OCI-LY1 (cell line): ENCODE results near the gene TAMALIN.

Experiments used
- H2AFZ ChIP-seq: fragments of 200-600 bp; sonication (generic), shearing (Covaris generic); 2 replicates; pipeline ENCODE4 v1.6.0; 2014; ENCODE audit warnings: antibody characterized with exemption, mild to moderate bottlenecking, low read length
- H3F3A ChIP-seq: fragments of 200-600 bp; sonication (generic), shearing (Covaris generic); 2 replicates; pipeline ENCODE4 v1.6.0; 2014; ENCODE audit warnings: mild to moderate bottlenecking, antibody characterized with exemption, low read length, moderate library complexity; ENCODE audit not compliant: insufficient read depth
- H3K27ac ChIP-seq: fragments of 200-600 bp; sonication (generic); 2 replicates; pipeline ENCODE4 v1.5.1; 2014; ENCODE audit warnings: low read length, mixed run types, mild to moderate bottlenecking, low read depth; ENCODE audit not compliant: poor library complexity, severe bottlenecking
- H3K27me3 ChIP-seq: fragments of 200-600 bp; sonication (generic); 2 replicates; pipeline ENCODE4 v1.6.0; 2014; ENCODE audit warnings: antibody characterized with exemption, mild to moderate bottlenecking, low read length, moderate library complexity; ENCODE audit not compliant: insufficient read depth
- H3K36me3 ChIP-seq: fragments of 200-600 bp; sonication (generic); 2 replicates; pipeline ENCODE4 v1.6.1; 2014; ENCODE audit warnings: mild to moderate bottlenecking, antibody characterized with exemption, low read length, moderate library complexity, mixed read lengths; ENCODE audit not compliant: insufficient read depth
- H3K4me1 ChIP-seq: fragments of 200-600 bp; sonication (generic); 2 replicates; pipeline ENCODE4 v1.5.1; 2014; ENCODE audit warnings: mild to moderate bottlenecking, low read length, moderate library complexity; ENCODE audit not compliant: insufficient read depth, severe bottlenecking
- H3K4me2 ChIP-seq: fragments of 200-600 bp; sonication (generic), shearing (Covaris generic); 2 replicates; pipeline ENCODE4 v1.6.1; 2014; ENCODE audit warnings: low read length
- H3K4me3 ChIP-seq: fragments of 200-600 bp; sonication (generic); 2 replicates; pipeline ENCODE4 v1.5.1; 2014; ENCODE audit warnings: low read length, low read depth, mild to moderate bottlenecking, mixed read lengths; ENCODE audit not compliant: poor library complexity, severe bottlenecking
- H3K79me2 ChIP-seq: fragments of 200-600 bp; shearing (Covaris generic); 2 replicates; pipeline ENCODE4 v1.6.1; 2016; ENCODE audit warnings: mixed run types, low read length, mixed read lengths; ENCODE audit not compliant: insufficient read depth
- H3K9ac ChIP-seq: fragments of 200-600 bp; sonication (generic), shearing (Covaris generic); 2 replicates; pipeline ENCODE4 v1.6.1; 2014; ENCODE audit warnings: mild to moderate bottlenecking, low read length, mixed read lengths
- H3K9me2 ChIP-seq: fragments of 200-600 bp; sonication (generic), shearing (Covaris generic); 2 replicates; pipeline ENCODE4 v1.6.1; 2014; ENCODE audit warnings: low read depth, mild to moderate bottlenecking, low read length, mixed read lengths
- H3K9me3 ChIP-seq: fragments of 200-600 bp; shearing (Covaris generic); 2 replicates; pipeline ENCODE4 v1.6.1; 2014; ENCODE audit warnings: low read length, mixed read lengths
- H4K20me1 ChIP-seq: fragments of 200-600 bp; sonication (generic), shearing (Covaris generic); 2 replicates; pipeline ENCODE4 v1.6.0; 2016; ENCODE audit warnings: mild to moderate bottlenecking, low read length; ENCODE audit not compliant: insufficient read depth
- CTCF ChIP-seq: fragments of 200-600 bp; sonication (generic), shearing (Covaris generic); IDR thresholded peaks from 2 replicates; pipeline ENCODE4 v1.5.1; 2017; ENCODE audit warnings: mild to moderate bottlenecking, antibody characterized with exemption, low read length, moderate library complexity, mixed read lengths
- EZH2 ChIP-seq: fragments of 200-600 bp; sonication (generic), shearing (Covaris generic); IDR thresholded peaks from 2 replicates; pipeline ENCODE4 v1.8.0; 2017; ENCODE audit warnings: borderline replicate concordance, mixed run types, mild to moderate bottlenecking, antibody characterized with exemption, low read length, moderate library complexity, mixed read lengths

The TAMALIN gene

GRCh38 chr12:51980809-51981127 is 26.0 kb upstream of the TAMALIN start:
- Histone ChIP-seq H3K27me3 (no peaks in the 10 kb centered on the region), H3K9me3 (no peaks in the 10 kb centered on the region), H3K9me2 (no peaks in the 10 kb centered on the region), H4K20me1 (no peaks in the 10 kb centered on the region), H3K4me2 (no peak overlapping the region), H3K4me3 (no peak overlapping the region), H3K27ac (no peak overlapping the region), H2AFZ (no peak overlapping the region), H3K36me3 (peaks cover 12% of the 10 kb centered on the region; the same call in 1 of the 2 replicates), H3K79me2 (no peaks in the 10 kb centered on the region), H3K4me1 (peaks cover 4% of the 10 kb centered on the region), H3F3A (no peaks in the 10 kb centered on the region), H3K9ac (no peak overlapping the region)
- TF ChIP-seq CTCF, result no peak
- no peak for TF ChIP-seq EZH2

GRCh38 chr12:51984657-51985056 is 22.1 kb upstream of the TAMALIN start:
- peaks cover 4% of the 10 kb centered on the region for H3K4me1 ChIP-seq
- H3K9me2 ChIP-seq, result no peaks in the 10 kb centered on the region
- H3F3A ChIP-seq, result no peaks in the 10 kb centered on the region
- H3K27me3 ChIP-seq, result no peaks in the 10 kb centered on the region
- no peak overlapping the region for H3K9ac ChIP-seq
- H2AFZ ChIP-seq, result no peak overlapping the region
- H3K36me3 ChIP-seq, result 0 out of 2 replicates have a peak, but pooled peaks cover 4% of the 10 kb centered on the region
- no peak overlapping the region for H3K4me3 ChIP-seq
- no peaks in the 10 kb centered on the region for H3K79me2 ChIP-seq
- H4K20me1 ChIP-seq, result no peaks in the 10 kb centered on the region
- TF ChIP-seq EZH2, result no peak
- TF ChIP-seq CTCF, result no peak
- H3K27ac ChIP-seq, result no peak overlapping the region
- H3K4me2 ChIP-seq, result no peak overlapping the region
- no peaks in the 10 kb centered on the region for H3K9me3 ChIP-seq

- no peaks in the 10 kb centered on the region for H3K9me3 ChIP-seq
- H3K9me2 ChIP-seq, result no peaks in the 10 kb centered on the region
- no peak overlapping the region for H3K27ac ChIP-seq
- H3K4me1 ChIP-seq, result peaks cover 4% of the 10 kb centered on the region
- no peak overlapping the region for H3K4me2 ChIP-seq
- no peaks in the 10 kb centered on the region for H4K20me1 ChIP-seq
- H3F3A ChIP-seq, result no peaks in the 10 kb centered on the region
- no peak overlapping the region for H3K9ac ChIP-seq
- H3K79me2 ChIP-seq, result no peaks in the 10 kb centered on the region
- TF ChIP-seq CTCF, result no peak
- TF ChIP-seq EZH2, result no peak
- H2AFZ ChIP-seq, result no peak overlapping the region
- no peaks in the 10 kb centered on the region for H3K27me3 ChIP-seq
- no peak overlapping the region for H3K4me3 ChIP-seq
- H3K36me3 ChIP-seq, result 0 out of 2 replicates have a peak, but pooled peaks cover 4% of the 10 kb centered on the region
Observed at GRCh38 chr12:51985154-51985835, 21.5 kb upstream of the TAMALIN start.
